ENCODE measurements around the gene RSPRY1. TPM values are rescaled to one million over a fixed set of nuclear protein-coding genes. Genes with fewer than 3 reads are reported as not detected.

RSPRY1 gene
- polyA plus RNA-seq, 1 experiment: 63.8 TPM

DNA sequence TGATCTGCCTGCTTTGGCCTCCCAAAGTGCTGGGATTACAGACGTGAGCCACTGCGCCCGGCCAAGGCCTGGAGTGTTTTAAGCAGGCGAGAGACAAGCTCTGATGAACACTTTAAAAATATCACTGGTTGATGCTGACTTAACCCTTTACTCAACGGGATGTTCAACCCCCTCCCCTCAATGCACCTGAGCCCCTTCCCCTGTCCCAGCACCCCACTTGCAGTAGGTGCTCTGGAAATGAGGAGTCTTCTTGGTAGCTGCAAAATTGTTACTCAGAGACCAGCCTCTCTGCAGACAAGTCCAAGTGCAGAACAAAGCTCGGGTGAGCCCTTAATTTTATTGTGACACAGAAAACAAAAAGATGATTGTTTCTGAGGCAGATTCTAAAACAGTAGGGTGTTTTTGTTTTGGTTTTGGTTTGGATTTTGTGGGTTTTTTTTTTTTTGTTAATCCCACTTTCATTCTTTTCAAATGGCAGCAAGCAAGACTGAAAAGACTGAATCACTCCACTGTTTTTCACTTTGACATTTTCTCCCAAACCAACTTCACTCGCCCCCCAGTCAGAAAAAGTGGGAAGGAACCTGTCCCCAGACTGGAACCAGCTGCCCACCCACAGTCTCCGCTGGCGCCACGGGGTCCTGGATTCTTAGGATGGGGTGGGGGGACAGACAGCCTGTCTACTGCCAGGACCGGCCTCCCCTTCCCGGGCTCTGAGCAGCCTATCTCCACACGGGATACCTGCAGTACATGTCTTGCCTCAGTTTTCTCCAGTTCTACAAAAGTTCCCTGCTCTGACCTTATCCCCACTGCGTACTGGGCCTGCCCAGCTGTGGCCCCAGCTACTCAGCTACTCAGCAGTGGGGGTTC, 103.5 kb downstream of the RSPRY1 start:
- H3K4me3 ChIP-seq (ENCODE audit: low read depth, low read length): no peak overlapping the region
- ChIA-PET CTCF (interaction anchor here (2.1 to 2.9 kb wide), 2 partner anchors 10 to 128 kb away, joined by 5 to 16 read pairs; no protein-coding TSS in a partner anchor), POLR2A (interaction anchor here (0.7 kb wide), 1 partner anchor 136 kb away, joined by 7 read pairs; no protein-coding TSS in a partner anchor)
- peaks cover 12% of the 10 kb centered on the region for H3K27me3 ChIP-seq (ENCODE audit: control insufficient read depth, insufficient read depth, low read length)
- no peak for DNase-seq (ENCODE audit: low read depth, low spot score)
- TF ChIP-seq, protein P1, sequence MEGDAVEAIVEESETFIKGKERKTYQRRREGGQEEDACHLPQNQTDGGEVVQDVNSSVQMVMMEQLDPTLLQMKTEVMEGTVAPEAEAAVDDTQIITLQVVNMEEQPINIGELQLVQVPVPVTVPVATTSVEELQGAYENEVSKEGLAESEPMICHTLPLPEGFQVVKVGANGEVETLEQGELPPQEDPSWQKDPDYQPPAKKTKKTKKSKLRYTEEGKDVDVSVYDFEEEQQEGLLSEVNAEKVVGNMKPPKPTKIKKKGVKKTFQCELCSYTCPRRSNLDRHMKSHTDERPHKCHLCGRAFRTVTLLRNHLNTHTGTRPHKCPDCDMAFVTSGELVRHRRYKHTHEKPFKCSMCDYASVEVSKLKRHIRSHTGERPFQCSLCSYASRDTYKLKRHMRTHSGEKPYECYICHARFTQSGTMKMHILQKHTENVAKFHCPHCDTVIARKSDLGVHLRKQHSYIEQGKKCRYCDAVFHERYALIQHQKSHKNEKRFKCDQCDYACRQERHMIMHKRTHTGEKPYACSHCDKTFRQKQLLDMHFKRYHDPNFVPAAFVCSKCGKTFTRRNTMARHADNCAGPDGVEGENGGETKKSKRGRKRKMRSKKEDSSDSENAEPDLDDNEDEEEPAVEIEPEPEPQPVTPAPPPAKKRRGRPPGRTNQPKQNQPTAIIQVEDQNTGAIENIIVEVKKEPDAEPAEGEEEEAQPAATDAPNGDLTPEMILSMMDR (IDR thresholded peaks at IDR 0.05; ENCODE audit: low read depth, low read length): no peak
- H3K27ac ChIP-seq (ENCODE audit: low read depth, low read length): no peak overlapping the region
- H3K9me3 ChIP-seq (ENCODE audit: control insufficient read depth, insufficient read depth, low read length): no peaks in the 10 kb centered on the region; the same call in 1 of the 2 replicates

Other genes with a start within 250 kb of the RSPRY1 start
- gene CETP, start 224.4 kb upstream of the RSPRY1 start, polyA plus RNA-seq (2011; rRNA removed): 0.09 and 0.17 TPM in 2 replicates
- 9.2 and 13.1 TPM in 2 replicates for gene NLRC5, start 196.8 kb upstream of the RSPRY1 start, polyA plus RNA-seq (2011; rRNA removed)
- gene CPNE2, start 93.7 kb upstream of the RSPRY1 start, polyA plus RNA-seq (2011; rRNA removed): 26.2 and 34.5 TPM in 2 replicates
- 68.9 and 70.5 TPM in 2 replicates for gene PSME3IP1, start 290 bp upstream of the RSPRY1 start, polyA plus RNA-seq (2011; rRNA removed)
- 84.7 and 107 TPM in 2 replicates for gene ARL2BP, start 58.9 kb downstream of the RSPRY1 start, polyA plus RNA-seq (2011; rRNA removed)
- gene PLLP, start 98.3 kb downstream of the RSPRY1 start, polyA plus RNA-seq (2011; rRNA removed): 0.06 and 0.10 TPM in 2 replicates
- gene CCL22, start 172.5 kb downstream of the RSPRY1 start, polyA plus RNA-seq (2011; rRNA removed): not detected in 2 replicates
- gene CX3CL1, start 186.2 kb downstream of the RSPRY1 start, polyA plus RNA-seq (2011; rRNA removed): 0.48 TPM in 2 replicates
- gene CCL17, start 218.4 kb downstream of the RSPRY1 start, polyA plus RNA-seq (2011; rRNA removed): not detected in 2 replicates